ENCODE results near the gene CDK5. TPM values are rescaled to one million over a fixed set of nuclear protein-coding genes. Genes with fewer than 3 reads are reported as not detected.

The CDK5 gene
- total RNA-seq, 1 experiment from 2014 or later = 21.1 TPM

DNA sequence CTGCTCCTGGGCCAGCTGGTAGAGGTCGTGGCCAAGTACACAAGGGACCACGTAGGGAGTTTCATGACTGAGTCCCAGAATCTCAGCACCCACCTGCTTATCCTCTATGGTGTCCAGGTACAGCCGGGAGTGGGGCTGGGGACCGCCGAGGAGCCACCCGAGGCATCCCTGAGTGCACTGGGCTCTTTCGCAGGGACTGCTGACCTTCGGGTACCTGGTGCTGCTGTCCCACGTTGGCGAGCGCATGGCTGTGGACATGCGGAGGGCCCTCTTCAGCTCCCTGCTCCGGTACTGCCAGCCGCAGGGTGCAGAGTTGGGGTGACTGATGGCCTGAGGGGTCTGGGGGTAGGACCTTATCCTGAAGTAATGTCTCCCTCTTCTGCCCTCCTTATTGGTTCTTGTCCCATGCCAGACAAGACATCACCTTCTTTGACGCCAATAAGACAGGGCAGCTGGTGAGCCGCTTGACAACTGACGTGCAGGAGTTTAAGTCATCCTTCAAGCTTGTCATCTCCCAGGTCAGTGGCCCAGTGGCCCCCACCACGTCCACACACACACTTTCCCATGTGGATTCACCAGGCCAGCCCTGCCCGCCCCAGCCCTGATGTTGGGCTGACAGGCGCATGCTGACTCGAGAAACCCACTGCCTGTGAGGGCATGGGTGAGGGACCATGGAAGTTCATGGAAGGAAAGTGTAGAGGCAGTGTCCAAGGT lies 23.2 kb downstream of the CDK5 start:
- Histone ChIP-seq H3K36me3 (ENCODE audit: insufficient read depth, low read length, poor library complexity, severe bottlenecking) (peaks cover 4% of the 10 kb centered on the region), H3K27me3 (replicated peaks; ENCODE audit: insufficient read depth, low read depth, low read length, poor library complexity) (no peaks in the 10 kb centered on the region), H3K27ac (ENCODE audit: low read depth, low read length, poor library complexity, severe bottlenecking) (no peak overlapping the region), H3K9me3 (ENCODE audit: low read depth, low read length, poor library complexity, severe bottlenecking) (no peaks in the 10 kb centered on the region), H3K4me3 (ENCODE audit: low read depth, low read length, poor library complexity, severe bottlenecking) (no peak overlapping the region), H3K4me1 (ENCODE audit: insufficient read depth, low read length, poor library complexity, severe bottlenecking) (peaks cover 9% of the 10 kb centered on the region)
- no peak for TF ChIP-seq EZH2 (IDR thresholded peaks at IDR 0.05; ENCODE audit: borderline replicate concordance, low read depth, low read length, poor library complexity, severe bottlenecking)
- TF ChIP-seq, protein P1, sequence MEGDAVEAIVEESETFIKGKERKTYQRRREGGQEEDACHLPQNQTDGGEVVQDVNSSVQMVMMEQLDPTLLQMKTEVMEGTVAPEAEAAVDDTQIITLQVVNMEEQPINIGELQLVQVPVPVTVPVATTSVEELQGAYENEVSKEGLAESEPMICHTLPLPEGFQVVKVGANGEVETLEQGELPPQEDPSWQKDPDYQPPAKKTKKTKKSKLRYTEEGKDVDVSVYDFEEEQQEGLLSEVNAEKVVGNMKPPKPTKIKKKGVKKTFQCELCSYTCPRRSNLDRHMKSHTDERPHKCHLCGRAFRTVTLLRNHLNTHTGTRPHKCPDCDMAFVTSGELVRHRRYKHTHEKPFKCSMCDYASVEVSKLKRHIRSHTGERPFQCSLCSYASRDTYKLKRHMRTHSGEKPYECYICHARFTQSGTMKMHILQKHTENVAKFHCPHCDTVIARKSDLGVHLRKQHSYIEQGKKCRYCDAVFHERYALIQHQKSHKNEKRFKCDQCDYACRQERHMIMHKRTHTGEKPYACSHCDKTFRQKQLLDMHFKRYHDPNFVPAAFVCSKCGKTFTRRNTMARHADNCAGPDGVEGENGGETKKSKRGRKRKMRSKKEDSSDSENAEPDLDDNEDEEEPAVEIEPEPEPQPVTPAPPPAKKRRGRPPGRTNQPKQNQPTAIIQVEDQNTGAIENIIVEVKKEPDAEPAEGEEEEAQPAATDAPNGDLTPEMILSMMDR (conservative IDR thresholded peaks at IDR 0.05; ENCODE audit: low read depth, low read length) = no peak
- BruUV-seq (replicated peaks) = no TSS peak
- DNase-seq (ENCODE audit: low spot score) = no peak
- intact Hi-C loops (cut with micrococcal nuclease; ENCODE audit: unreplicated experiment) = no loop called here
- ChIA-PET CTCF (no interaction called here), POLR2A (ENCODE audit: low non-redundant PET) (no interaction called here)

DNA sequence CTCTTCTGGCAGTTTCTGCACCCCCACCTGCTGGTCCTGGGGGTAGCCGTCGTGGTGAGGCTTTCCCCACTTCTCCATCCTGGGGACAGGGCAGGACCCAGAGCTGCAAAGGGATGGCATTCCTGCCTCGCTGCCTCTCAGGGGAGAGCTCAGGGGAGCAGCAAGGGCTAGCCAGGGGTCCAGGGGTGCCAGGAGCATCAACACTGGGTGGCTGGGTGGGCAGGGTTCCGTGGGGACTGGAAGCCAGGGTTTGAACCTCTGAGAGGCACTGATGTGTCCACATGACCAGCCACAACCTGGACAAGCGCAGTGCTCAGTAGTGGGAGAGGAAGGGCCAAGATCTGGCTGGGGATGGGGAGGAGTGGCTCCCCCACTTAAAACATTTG lies 23.8 kb downstream of the CDK5 start:
- DNase-seq (ENCODE audit: low spot score) = no peak
- no TSS peak for BruUV-seq (replicated peaks)
- Histone ChIP-seq H3K36me3 (ENCODE audit: insufficient read depth, low read length, poor library complexity, severe bottlenecking) (peaks cover 4% of the 10 kb centered on the region), H3K9me3 (ENCODE audit: low read depth, low read length, poor library complexity, severe bottlenecking) (no peaks in the 10 kb centered on the region), H3K27me3 (replicated peaks; ENCODE audit: insufficient read depth, low read depth, low read length, poor library complexity) (no peaks in the 10 kb centered on the region), H3K4me3 (ENCODE audit: low read depth, low read length, poor library complexity, severe bottlenecking) (no peak overlapping the region), H3K27ac (ENCODE audit: low read depth, low read length, poor library complexity, severe bottlenecking) (no peak overlapping the region), H3K4me1 (ENCODE audit: insufficient read depth, low read length, poor library complexity, severe bottlenecking) (peaks cover 3% of the 10 kb centered on the region)
- ChIA-PET POLR2A (ENCODE audit: low non-redundant PET) (no interaction called here), CTCF (no interaction called here)
- intact Hi-C loops (cut with micrococcal nuclease; ENCODE audit: unreplicated experiment) = no loop called here
- no peak for TF ChIP-seq EZH2 (IDR thresholded peaks at IDR 0.05; ENCODE audit: borderline replicate concordance, low read depth, low read length, poor library complexity, severe bottlenecking)
- TF ChIP-seq, protein P1 (conservative IDR thresholded peaks at IDR 0.05; ENCODE audit: low read depth, low read length) = no peak

DNA sequence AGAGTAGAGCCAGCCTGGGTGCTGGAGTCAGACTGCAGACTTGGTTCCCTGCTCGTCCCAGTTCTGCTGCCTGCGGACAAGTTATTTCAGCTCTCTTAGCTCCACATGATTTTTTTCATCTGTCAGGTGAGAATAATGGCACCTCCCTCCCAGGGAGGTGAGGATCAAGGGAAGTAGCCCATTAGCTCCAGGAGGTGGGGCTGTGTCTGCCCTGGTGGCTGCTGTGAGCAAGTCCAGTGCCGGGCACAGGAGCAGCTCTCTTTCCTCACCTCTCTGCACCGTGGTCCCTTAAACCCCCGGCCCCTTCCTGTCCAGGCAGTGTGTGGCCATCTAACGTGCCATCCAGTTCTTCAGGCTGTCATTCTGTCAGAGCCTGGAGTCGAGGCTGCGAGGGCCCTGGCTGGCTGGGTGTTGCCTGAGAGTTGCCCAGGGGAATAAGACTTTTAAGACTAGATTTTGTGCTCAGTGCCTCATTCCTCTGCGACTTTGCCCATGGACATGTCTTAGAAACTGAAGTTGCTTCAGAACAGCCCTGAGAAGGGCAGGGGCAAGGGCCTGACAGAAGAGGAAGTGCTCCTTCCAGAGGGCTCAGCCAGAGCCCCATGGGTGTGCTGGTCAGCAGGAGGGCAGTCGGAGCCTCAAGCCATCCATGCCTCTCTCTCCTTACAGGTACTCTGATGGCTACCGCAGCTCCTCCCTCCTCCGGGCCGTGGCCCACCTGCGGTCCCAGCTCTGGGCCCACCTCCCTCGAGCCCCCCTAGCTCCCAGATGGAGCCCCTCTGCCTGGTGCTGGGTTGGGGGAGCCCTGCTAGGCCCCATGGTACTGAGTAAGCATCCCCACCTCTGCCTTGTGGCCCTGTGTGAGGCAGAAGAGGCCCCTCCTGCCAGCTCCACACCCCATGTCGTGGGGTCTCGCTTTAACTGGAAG lies 24.5 kb downstream of the CDK5 start:
- no peak overlapping the region for H3K4me3 ChIP-seq (ENCODE audit: low read depth, low read length, poor library complexity, severe bottlenecking)
- no TSS peak for BruUV-seq (replicated peaks)
- intact Hi-C loops (cut with micrococcal nuclease; ENCODE audit: unreplicated experiment) = no loop called here
- H3K27me3 ChIP-seq (replicated peaks; ENCODE audit: insufficient read depth, low read depth, low read length, poor library complexity) = no peaks in the 10 kb centered on the region
- H3K4me1 ChIP-seq (ENCODE audit: insufficient read depth, low read length, poor library complexity, severe bottlenecking) = no peaks in the 10 kb centered on the region
- H3K9me3 ChIP-seq (ENCODE audit: low read depth, low read length, poor library complexity, severe bottlenecking) = no peaks in the 10 kb centered on the region
- no peak for TF ChIP-seq EZH2 (IDR thresholded peaks at IDR 0.05; ENCODE audit: borderline replicate concordance, low read depth, low read length, poor library complexity, severe bottlenecking)
- TF ChIP-seq, protein P1 (conservative IDR thresholded peaks at IDR 0.05; ENCODE audit: low read depth, low read length) = no peak
- CTCF ChIA-PET = interaction anchor here (1.1 kb wide), 1 partner anchor 15 kb away, joined by 3 read pairs; no protein-coding TSS in a partner anchor
- peaks cover 4% of the 10 kb centered on the region for H3K36me3 ChIP-seq (ENCODE audit: insufficient read depth, low read length, poor library complexity, severe bottlenecking)
- DNase-seq (ENCODE audit: low spot score) = no peak
- H3K27ac ChIP-seq (ENCODE audit: low read depth, low read length, poor library complexity, severe bottlenecking) = no peak overlapping the region
- POLR2A ChIA-PET (ENCODE audit: low non-redundant PET) = no interaction called here
